GM21515 (cell line): Measurements from ENCODE around the gene TCAP.

ENCODE experiments used
- ATAC-seq: cut with Tn5 transposase; IDR thresholded peaks from one replicate; pipeline ENCODE4 v1.9.1; 2021; ENCODE audit not compliant: unreplicated experiment

The TCAP gene

GRCh38 chr17:39666231-39666600 lies 1.1 kb downstream of the TCAP start:
- ATAC-seq, result no peak

- ATAC-seq, result no peak
These were observed 1.6 kb downstream of the TCAP start for GRCh38 chr17:39666601-39667261.

GRCh38 chr17:39667262-39667944 lies 2.3 kb downstream of the TCAP start:
- ATAC-seq, result no peak

GRCh38 chr17:39667945-39668924 lies 3.1 kb downstream of the TCAP start, which contains the start of gene PNMT:
Gene PNMT, plus strand, starts transcription at chr17:39668453. Its CDS starts 23 bp downstream, at chr17:39668476.
- no peak for ATAC-seq

- no peak for ATAC-seq
These were observed 5.0 kb downstream of the TCAP start for GRCh38 chr17:39669897-39670735.

GRCh38 chr17:39670746-39671145 lies 5.6 kb downstream of the TCAP start:
- no peak for ATAC-seq

- no peak for ATAC-seq
These were observed 6.7 kb downstream of the TCAP start for GRCh38 chr17:39671651-39672521.

- ATAC-seq, result no peak
These were observed 7.6 kb downstream of the TCAP start for GRCh38 chr17:39672522-39673334.

- no peak for ATAC-seq
These were observed 8.4 kb downstream of the TCAP start for GRCh38 chr17:39673335-39674081.

GRCh38 chr17:39674179-39674578 lies 9.0 kb downstream of the TCAP start:
- ATAC-seq, result no peak

GRCh38 chr17:39674702-39675389 lies 9.7 kb downstream of the TCAP start:
- ATAC-seq, result no peak

- ATAC-seq, result no peak
These were observed 10.4 kb downstream of the TCAP start for GRCh38 chr17:39675390-39676082.

- ATAC-seq, result no peak
These were observed 11.2 kb downstream of the TCAP start for GRCh38 chr17:39676198-39676819.

GRCh38 chr17:39677072-39677471 lies 11.9 kb downstream of the TCAP start:
- ATAC-seq, result no peak

- no peak for ATAC-seq
These were observed 12.6 kb downstream of the TCAP start for GRCh38 chr17:39677542-39678339.
